SK-N-MC (cell line): ENCODE results near the gene CYP27A1.

Experiments used
- EZH2 ChIP-seq: fragments of 200-600 bp; sonication (generic); IDR thresholded peaks from one replicate; pipeline ENCODE4 v1.6.1; 2017; ENCODE audit warnings: antibody characterized with exemption
- FOXP2 ChIP-seq: optimal IDR thresholded peaks from 2 replicates; pipeline ENCODE3; 2011; ENCODE audit warnings: mild to moderate bottlenecking, moderate library complexity; ENCODE audit not compliant: insufficient read depth; ENCODE audit errors: extremely low read length, control extremely low read depth
- POLR2AphosphoS5 ChIP-seq: IDR thresholded peaks from 2 replicates; pipeline ENCODE4 v1.6.1; 2012; ENCODE audit warnings: mild to moderate bottlenecking, low read depth, low read length, borderline replicate concordance

DNA sequence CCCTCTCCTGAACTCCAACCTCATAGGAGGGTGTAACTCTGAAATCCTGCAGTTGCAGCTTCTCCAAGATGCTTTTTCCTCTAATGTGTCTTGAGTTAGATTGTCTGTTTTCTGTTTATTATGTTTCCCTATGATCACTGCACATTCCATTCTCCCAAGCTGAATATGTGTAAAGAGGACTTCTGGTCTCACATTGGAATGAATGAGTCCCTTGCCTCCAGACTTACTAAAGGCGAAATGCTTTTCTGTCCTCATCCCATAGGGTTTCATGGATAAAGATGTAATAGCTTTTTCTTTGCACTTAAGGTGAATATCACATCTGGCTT, 35.5 kb upstream of the CYP27A1 start:
- TF ChIP-seq POLR2AphosphoS5 (no peak), EZH2 (no peak), FOXP2 (no peak)
